Neural crest cell (in vitro differentiated cells): ENCODE data around the gene APPL2. TPM values are rescaled to one million over a fixed set of nuclear protein-coding genes. Genes with fewer than 3 reads are reported as not detected.

Experiments used
- DNase-seq: peaks from one replicate; pipeline ENCODE4 v3.0.0; 2021; ENCODE audit warnings: low read depth, mixed read lengths, low spot score
- H3K27ac Mint-ChIP-seq: one replicate; pipeline ENCODE4 v1.8.0; 2021; ENCODE audit warnings: mild to moderate bottlenecking, mixed read lengths; ENCODE audit not compliant: unreplicated experiment
- H3K27me3 Mint-ChIP-seq: 2 replicates; pipeline ENCODE4 v1.8.0; 2021; ENCODE audit warnings: low read depth, mild to moderate bottlenecking, mixed read lengths
- H3K36me3 Mint-ChIP-seq: 2 replicates; pipeline ENCODE4 v1.8.0; 2021; ENCODE audit warnings: low read depth, mild to moderate bottlenecking, mixed read lengths
- H3K4me1 Mint-ChIP-seq: 2 replicates; pipeline ENCODE4 v1.8.0; 2021; ENCODE audit warnings: mixed read lengths
- H3K4me3 Mint-ChIP-seq: one replicate; pipeline ENCODE4 v1.8.0; 2021; ENCODE audit warnings: mild to moderate bottlenecking, mixed read lengths
- H3K9me3 Mint-ChIP-seq: 2 replicates; pipeline ENCODE4 v1.8.0; 2021; ENCODE audit warnings: mixed read lengths
- CTCF ChIP-seq: fragments of 200-600 bp; sonication (generic); conservative IDR thresholded peaks from 2 replicates; pipeline ENCODE4 v1.5.0; 2021; ENCODE audit warnings: antibody characterized with exemption, mild to moderate bottlenecking
- total RNA-seq: library from RNA; stranded (reverse); gene quantifications from 2 replicates; pipeline ENCODE4 v1.2.1, GENCODE V29; 2021

Gene APPL2
- total RNA-seq, 1 donor from 2014 or later, result 51.8 TPM

GRCh38 chr12:105142259-105142658 lies 93.7 kb downstream of the APPL2 start:
- no peak for DNase-seq
- no peak for TF ChIP-seq CTCF
- no peaks in the 10 kb centered on the region for H3K27me3 Mint-ChIP-seq
- H3K36me3 Mint-ChIP-seq, result peaks cover 11% of the 10 kb centered on the region
- no peak overlapping the region for H3K27ac Mint-ChIP-seq
- H3K4me1 Mint-ChIP-seq, result no peaks in the 10 kb centered on the region
- H3K9me3 Mint-ChIP-seq, result no peaks in the 10 kb centered on the region
- H3K4me3 Mint-ChIP-seq, result no peak overlapping the region

- Mint-ChIP-seq H3K36me3 (peaks cover 7% of the 10 kb centered on the region), H3K4me1 (no peaks in the 10 kb centered on the region), H3K27ac (no peak overlapping the region), H3K9me3 (no peaks in the 10 kb centered on the region), H3K27me3 (no peaks in the 10 kb centered on the region), H3K4me3 (no peak overlapping the region)
- DNase-seq, result no peak
- TF ChIP-seq CTCF, result no peak
Observed at GRCh38 chr12:105141320-105141922, 94.6 kb downstream of the APPL2 start.

- Mint-ChIP-seq H3K4me1 (no peaks in the 10 kb centered on the region), H3K36me3 (peaks cover 20% of the 10 kb centered on the region), H3K4me3 (no peak overlapping the region), H3K27me3 (no peaks in the 10 kb centered on the region), H3K9me3 (no peaks in the 10 kb centered on the region), H3K27ac (no peak overlapping the region)
- TF ChIP-seq CTCF, result no peak
- no peak for DNase-seq
Observed at GRCh38 chr12:105138248-105138647, 97.7 kb downstream of the APPL2 start.

Other genes with a start within 250 kb of the APPL2 start
- gene NOPCHAP1, start 249.9 kb downstream of the APPL2 start, total RNA-seq, result 26.0 and 26.1 TPM in 2 replicates
- 4.0 and 4.2 TPM in 2 replicates for gene ALDH1L2, start 151.7 kb downstream of the APPL2 start, total RNA-seq
- 32.0 and 35.8 TPM in 2 replicates for gene WASHC4, start 128.4 kb downstream of the APPL2 start, total RNA-seq
- 34.6 and 40.4 TPM in 2 replicates for gene C12orf75, start 94.5 kb upstream of the APPL2 start, total RNA-seq